Aorta (tissue), 5 donors: Measurements from ENCODE around the gene OR10J4. TPM values are rescaled to one million over a fixed set of nuclear protein-coding genes. Genes with fewer than 3 reads are reported as not detected.
"Not testable (repeated sequence)": the region's sequence is repeated elsewhere in the genome, so short reads cannot be mapped to it uniquely, and the experiment has no call there.

ENCODE experiments used
- ATAC-seq: fragments of 200-7000 bp; cut with Tn5 transposase; one replicate; pipeline ENCODE4 v1.9.1; 2022; ENCODE audit warnings: moderate library complexity; ENCODE audit not compliant: low FRiP score
- DNase-seq, 2 donors: peaks; one replicate each; pipeline ENCODE4 v3.0.0-alpha.2; 2020
- H3K27ac ChIP-seq, 2 donors: one replicate each; pipeline ENCODE4 v1.5.1; 2013; ENCODE audit warnings: low read length in 2 of 2, mild to moderate bottlenecking in 2 of 2, moderate library complexity in 2 of 2, control low read depth in 1 of 2, inconsistent platforms in 1 of 2, low read depth in 1 of 2
- H3K27me3 ChIP-seq, 2 donors: one replicate each; pipeline ENCODE4 v1.6.1; 2013; ENCODE audit warnings: control low read depth in 1 of 2, low read length in 1 of 2, mild to moderate bottlenecking in 1 of 2, moderate library complexity in 1 of 2; ENCODE audit not compliant: insufficient read depth in 2 of 2, control insufficient read depth in 1 of 2
- H3K36me3 ChIP-seq, 2 donors: one replicate each; pipeline ENCODE4 v1.6.1; 2013; ENCODE audit warnings: control low read depth in 1 of 2, low read length in 1 of 2, mild to moderate bottlenecking in 1 of 2; ENCODE audit not compliant: insufficient read depth in 2 of 2, control insufficient read depth in 1 of 2
- H3K4me1 ChIP-seq, 2 donors: one replicate each; pipeline ENCODE4 v1.6.1; 2013; ENCODE audit warnings: low read length in 2 of 2, control low read depth in 1 of 2, mild to moderate bottlenecking in 1 of 2, moderate library complexity in 1 of 2; ENCODE audit not compliant: insufficient read depth in 2 of 2, control insufficient read depth in 1 of 2
- H3K4me3 ChIP-seq, 2 donors: one replicate each; pipeline ENCODE4 v1.5.1; 2013; ENCODE audit warnings: low read length in 2 of 2, control low read depth in 1 of 2, mild to moderate bottlenecking in 1 of 2
- H3K9me3 ChIP-seq: one replicate; pipeline ENCODE4 v1.6.1; 2013; ENCODE audit warnings: mild to moderate bottlenecking, low read length; ENCODE audit not compliant: control insufficient read depth
- WGBS, 2 donors: extraction: QIAGEN DNeasy Blood & Tissue Kit; methylation state at CpG; one replicate each; pipeline ENCODE4 v1.1.7; 2013; 5-methylcytosine and 5-hydroxymethylcytosine counted together
- intact Hi-C, 2 donors: fragments of 100-400 bp; cut with DNase I; formaldehyde crosslinking; loops; one replicate each; pipeline versions ENCODE4 v1.14.2 to v1.15.0; 2022
- polyA plus RNA-seq, 2 donors: library from polyadenylated mRNA; stranded (reverse); fragments of 200-250 nt; gene quantifications; one replicate each; pipeline ENCODE4 v1.2.3, GENCODE V29; 2013
- total RNA-seq, 2 donors: library from RNA; stranded (reverse); fragmentation: NEBNext Ultra II Directional; extraction: Animal tissue kit (Norgen Biotek cat#: 25700); gene quantifications; one replicate each; pipeline ENCODE4 v1.2.1, GENCODE V29; 2021
- donor health status: healthy with polysubstance abuse.
- donor health status: Bipolar disorder and iron deficiency.
- donor health status: DM: no; HTN: no; CAD: no.
- donor health status: DM: no; HTN: no; CAD: no.
- donor health status: DM: yes; HTN: yes; CAD: no.

OR10J4 gene
- total and polyA plus RNA-seq, 4 donors, result not detected

- H3K27me3 ChIP-seq, result no peaks in the 10 kb centered on the region
- ATAC-seq (no peak), DNase-seq (no peak)
- H3K4me3 ChIP-seq, result no peak overlapping the region
- intact Hi-C loops, result no loop called here
- no peak overlapping the region for H3K27ac ChIP-seq
- H3K36me3 ChIP-seq, result no peaks in the 10 kb centered on the region
- H3K4me1 ChIP-seq, result no peaks in the 10 kb centered on the region
- peaks cover 1% of the 10 kb centered on the region for H3K9me3 ChIP-seq
These were observed 9.4 kb downstream of the OR10J4 start for GRCh38 chr1:159441360-159441759.

- 28 to 42% methylated on average over 2 of the region's 2 CpGs for WGBS, 2 donors
- no peak overlapping the region for H3K27ac ChIP-seq
- H3K4me1 ChIP-seq, result no peaks in the 10 kb centered on the region
- H3K27me3 ChIP-seq, result no peaks in the 10 kb centered on the region
- no peak for ATAC-seq
- no peak for DNase-seq
- no peak overlapping the region for H3K4me3 ChIP-seq
- intact Hi-C loops, result no loop called here
- H3K36me3 ChIP-seq, result no peaks in the 10 kb centered on the region
- peaks cover 1% of the 10 kb centered on the region for H3K9me3 ChIP-seq
These were observed 10.4 kb downstream of the OR10J4 start for GRCh38 chr1:159442428-159442827.

- Histone ChIP-seq H3K36me3 (no peaks in the 10 kb centered on the region), H3K27ac (no peak overlapping the region), H3K4me3 (no peak overlapping the region), H3K9me3 (peaks cover 1% of the 10 kb centered on the region), H3K27me3 (no peaks in the 10 kb centered on the region), H3K4me1 (no peaks in the 10 kb centered on the region)
- WGBS, 2 donors, result 55 to 63% methylated on average over 4 of the region's 4 CpGs
- intact Hi-C loops, result no loop called here
- ATAC-seq, result no peak
- no peak for DNase-seq
These were observed 11.2 kb downstream of the OR10J4 start for GRCh38 chr1:159443066-159443750.

- no peaks in the 10 kb centered on the region for H3K4me1 ChIP-seq
- H3K4me3 ChIP-seq, result no peak overlapping the region
- no peaks in the 10 kb centered on the region for H3K27me3 ChIP-seq
- ATAC-seq, result no peak
- no peaks in the 10 kb centered on the region for H3K36me3 ChIP-seq
- peaks cover 1% of the 10 kb centered on the region for H3K9me3 ChIP-seq
- intact Hi-C loops, result no loop called here
- no peak overlapping the region for H3K27ac ChIP-seq
- DNase-seq, result no peak
These were observed 12.5 kb downstream of the OR10J4 start for GRCh38 chr1:159444511-159444910.

GRCh38 chr1:159448181-159448580 lies 16.2 kb downstream of the OR10J4 start:
- 28 to 35% methylated on average over 1 of the region's 1 CpG for WGBS, 2 donors
- H3K27me3 ChIP-seq, result no peaks in the 10 kb centered on the region
- intact Hi-C loops, result no loop called here

GRCh38 chr1:159449605-159450004 lies 17.6 kb downstream of the OR10J4 start:
- H3K27ac ChIP-seq, H3K4me3 ChIP-seq, H3K4me1 ChIP-seq, DNase-seq, H3K9me3 ChIP-seq, H3K27me3 ChIP-seq, intact Hi-C loops, H3K36me3 ChIP-seq, ATAC-seq: not testable (repeated sequence)
- 90 to 91% methylated on average over 5 to 23 of the region's 23 CpGs for WGBS, 2 donors

More at GRCh38 chr1:159448181-159448580, 16.2 kb downstream of the OR10J4 start:
- no peak overlapping the region for H3K4me3 ChIP-seq
- no peaks in the 10 kb centered on the region for H3K9me3 ChIP-seq
- no peaks in the 10 kb centered on the region for H3K36me3 ChIP-seq
- ATAC-seq (no peak), DNase-seq (no peak)
- no peaks in the 10 kb centered on the region for H3K4me1 ChIP-seq
- H3K27ac ChIP-seq, result no peak overlapping the region

- intact Hi-C loops, result no loop called here
- DNase-seq (no peak), ATAC-seq (no peak)
- no peak overlapping the region for H3K4me3 ChIP-seq
- peaks cover 2% of the 10 kb centered on the region for H3K9me3 ChIP-seq
- H3K4me1 ChIP-seq, result no peaks in the 10 kb centered on the region
- no peaks in the 10 kb centered on the region for H3K27me3 ChIP-seq
- H3K36me3 ChIP-seq, result no peaks in the 10 kb centered on the region
- no peak overlapping the region for H3K27ac ChIP-seq
- WGBS, 2 donors, result 65 to 68% methylated on average over 2 of the region's 2 CpGs
These were observed 27.5 kb downstream of the OR10J4 start for GRCh38 chr1:159459551-159459950.

GRCh38 chr1:159465191-159465603 lies 33.2 kb downstream of the OR10J4 start:
- peaks cover 2% of the 10 kb centered on the region for H3K9me3 ChIP-seq
- DNase-seq (no peak), ATAC-seq (no peak)
- H3K27me3 ChIP-seq, result no peaks in the 10 kb centered on the region
- no peaks in the 10 kb centered on the region for H3K36me3 ChIP-seq
- intact Hi-C loops, result no loop called here
- H3K4me3 ChIP-seq, result no peak overlapping the region
- 71 to 75% methylated on average over 3 of the region's 3 CpGs for WGBS, 2 donors
- no peak overlapping the region for H3K27ac ChIP-seq
- H3K4me1 ChIP-seq, result no peaks in the 10 kb centered on the region

GRCh38 chr1:159468321-159468720 lies 36.3 kb downstream of the OR10J4 start:
- DNase-seq (no peak), ATAC-seq (no peak)
- intact Hi-C loops, result no loop called here
- H3K36me3 ChIP-seq, result no peaks in the 10 kb centered on the region
- no peaks in the 10 kb centered on the region for H3K9me3 ChIP-seq
- 82 to 83% methylated on average over 2 of the region's 2 CpGs for WGBS, 2 donors
- no peaks in the 10 kb centered on the region for H3K4me1 ChIP-seq
- H3K4me3 ChIP-seq, result no peak overlapping the region
- no peaks in the 10 kb centered on the region for H3K27me3 ChIP-seq
- no peak overlapping the region for H3K27ac ChIP-seq
